ENCODE measurements around the gene CTPS1. TPM values are rescaled to one million over a fixed set of nuclear protein-coding genes. Genes with fewer than 3 reads are reported as not detected.

CTPS1 gene
- total RNA-seq, 2 donors from 2014 or later: 14.1 to 25.5 TPM

GRCh38 chr1:41020109-41020576 is 40.6 kb downstream of the CTPS1 start:
- Histone ChIP-seq H3K9ac (ENCODE audit: low read depth in 2 of 2, low read length in 2 of 2) (peak overlapping the region in 1 of 2 donors; percentile 35), H3K36me3 (no peaks in the 10 kb centered on the region), H3K4me1 (no peaks in the 10 kb centered on the region), H3K27ac (no peak overlapping the region), H3K9me3 (no peaks in the 10 kb centered on the region), H3K27me3 (no peaks in the 10 kb centered on the region), H3K4me3 (no peak overlapping the region)
- intact Hi-C loops (cut with DNase I): no loop called here
- TF ChIP-seq CTCF (IDR thresholded peaks at IDR 0.05): no peak
- no peak for DNase-seq

GRCh38 chr1:41020654-41021053 is 41.2 kb downstream of the CTPS1 start:
- intact Hi-C loops (cut with DNase I): no loop called here
- H3K27me3 ChIP-seq: no peaks in the 10 kb centered on the region
- H3K4me3 ChIP-seq: no peak overlapping the region
- no peak for DNase-seq
- no peaks in the 10 kb centered on the region for H3K4me1 ChIP-seq
- no peak for TF ChIP-seq CTCF (IDR thresholded peaks at IDR 0.05)
- H3K36me3 ChIP-seq: no peaks in the 10 kb centered on the region
- H3K27ac ChIP-seq: no peak overlapping the region
- no peaks in the 10 kb centered on the region for H3K9me3 ChIP-seq
- no peak overlapping the region for H3K9ac ChIP-seq (ENCODE audit: low read depth in 2 of 2, low read length in 2 of 2)

- TF ChIP-seq CTCF (IDR thresholded peaks at IDR 0.05): no peak
- intact Hi-C loops (cut with DNase I): no loop called here
- DNase-seq: peak; percentile 36
- H3K4me3 ChIP-seq: no peak within 1 kb of the TSS
- no peaks in the 10 kb centered on the region for H3K36me3 ChIP-seq
- no peaks in the 10 kb centered on the region for H3K4me1 ChIP-seq
- H3K27me3 ChIP-seq: no peaks in the 10 kb centered on the region
- no peak within 1 kb of the TSS for H3K27ac ChIP-seq
- no peaks in the 10 kb centered on the region for H3K9me3 ChIP-seq
- no peak within 1 kb of the TSS for H3K9ac ChIP-seq (ENCODE audit: low read depth in 2 of 2, low read length in 2 of 2)
Observed at GRCh38 chr1:41021526-41022308, 42.2 kb downstream of the CTPS1 start, which contains the start of gene SLFNL1. TSS of gene SLFNL1 (minus strand) at chr1:41021725. CDS start at chr1:41020660, 1,065 bp downstream.

GRCh38 chr1:41022424-41022823 is 42.9 kb downstream of the CTPS1 start:
- TF ChIP-seq CTCF (IDR thresholded peaks at IDR 0.05): no peak
- Histone ChIP-seq H3K9me3 (no peaks in the 10 kb centered on the region), H3K27me3 (no peaks in the 10 kb centered on the region), H3K4me1 (no peaks in the 10 kb centered on the region), H3K27ac (no peak overlapping the region), H3K4me3 (no peak overlapping the region), H3K9ac (ENCODE audit: low read depth in 2 of 2, low read length in 2 of 2) (no peak overlapping the region), H3K36me3 (no peaks in the 10 kb centered on the region)
- intact Hi-C loops (cut with DNase I): no loop called here
- DNase-seq: no peak

- no peaks in the 10 kb centered on the region for H3K4me1 ChIP-seq
- H3K36me3 ChIP-seq: no peaks in the 10 kb centered on the region
- DNase-seq: no peak
- intact Hi-C loops (cut with DNase I): no loop called here
- H3K27me3 ChIP-seq: no peaks in the 10 kb centered on the region
- no peak overlapping the region for H3K9ac ChIP-seq (ENCODE audit: low read depth in 2 of 2, low read length in 2 of 2)
- H3K27ac ChIP-seq: no peak overlapping the region
- no peak for TF ChIP-seq CTCF (IDR thresholded peaks at IDR 0.05)
- no peaks in the 10 kb centered on the region for H3K9me3 ChIP-seq
- no peak overlapping the region for H3K4me3 ChIP-seq
Observed at GRCh38 chr1:41023279-41023990, 43.9 kb downstream of the CTPS1 start.

All from colonic mucosa (tissue), 4 donors.